K562 (cell line): ENCODE results near the gene USP2. TPM values are rescaled to one million over a fixed set of nuclear protein-coding genes. Genes with fewer than 3 reads are reported as not detected.

Experiments
- ATAC-seq: fragments of 200-7000 bp; cut with Tn5 transposase; 3 replicates; pipeline ENCODE4 v1.9.1; 2020; ENCODE audit warnings: moderate library complexity
- BruUV-seq: library from RNA; stranded (reverse); fragments of 400-500 nt; replicated peaks from 2 replicates; lab custom pipeline; 2021; lab: Mats Ljungman, UMichigan
- CTCF ChIA-PET: fragments of 300-600 bp; formaldehyde crosslinking; extraction: SDS; loops from one replicate; lab custom pipeline; 2021; ENCODE audit warnings: low intra/inter-chr PET ratio; lab: Yijun Ruan, JAX
- POLR2A ChIA-PET: fragments of 300-600, 350-650 bp; sonication (Branson Sonifier 250); formaldehyde crosslinking; extraction: SDS; loops from one replicate; lab custom pipeline; 2021; ENCODE audit warnings: antibody characterized with exemption, inconsistent platforms; lab: Yijun Ruan, JAX
- DNase-seq, 4 experiments: peaks; one replicate each; pipeline versions ENCODE4 v3.0.0 to v3.0.0-alpha.2; 2011 to 2018; ENCODE audit warnings: low spot score in 3 of 4, mixed read lengths in 3 of 4; ENCODE audit errors: extremely low read depth in 1 of 4
- FAIRE-seq: peaks from 2 replicates; lab custom pipeline; 2011; peaks lifted over from hg19 to GRCh38; lab: Jason Lieb, UNC
- H2AFZ ChIP-seq: 2 replicates; pipeline ENCODE4 v1.6.0; 2011; ENCODE audit warnings: low read depth, low read length, control low read depth, inconsistent platforms
- H3K27ac ChIP-seq: fragments of 200-600 bp; 3 replicates; pipeline ENCODE4 v1.8.0; 2011; ENCODE audit warnings: low read depth, mild to moderate bottlenecking, control low read depth, inconsistent platforms, low read length, moderate library complexity, mixed read lengths; ENCODE audit errors: extremely low read depth
- H3K27me3 ChIP-seq, 2 experiments: fragments of 300-600 bp in 1 of 2; 2 replicates in 1 of 2; 3 replicates in 1 of 2; pipeline versions ENCODE4 v1.6.0 to v1.8.0; 2011; ENCODE audit warnings: inconsistent platforms in 2 of 2, low read length in 2 of 2, mild to moderate bottlenecking in 1 of 2, mixed read lengths in 1 of 2, moderate library complexity in 1 of 2; ENCODE audit not compliant: control insufficient read depth in 2 of 2, insufficient read depth in 2 of 2
- H3K36me3 ChIP-seq: fragments of 300-600 bp; 3 replicates; pipeline ENCODE4 v1.8.0; 2011; ENCODE audit warnings: mild to moderate bottlenecking, low read length, inconsistent platforms; ENCODE audit not compliant: control insufficient read depth, insufficient read depth
- H3K4me1 ChIP-seq, 2 experiments: fragments of 200-600 bp in 1 of 2; replicated peaks in 1 of 2; 2 replicates in 1 of 2; 3 replicates in 1 of 2; pipeline versions ENCODE4 v1.5.1 to v1.8.0; 2011; ENCODE audit warnings: inconsistent platforms in 2 of 2, low read length in 2 of 2, mild to moderate bottlenecking in 1 of 2, mixed read lengths in 1 of 2, moderate library complexity in 1 of 2; ENCODE audit not compliant: control insufficient read depth in 2 of 2, insufficient read depth in 2 of 2
- H3K4me2 ChIP-seq: 2 replicates; pipeline ENCODE4 v1.6.1; 2011; ENCODE audit warnings: low read length, control low read depth, inconsistent platforms, mixed read lengths; ENCODE audit not compliant: insufficient read depth
- H3K4me3 ChIP-seq: fragments of 200-600 bp; sonication (generic), shearing (Covaris generic); 2 replicates; pipeline ENCODE4 v1.5.1; 2016; ENCODE audit warnings: control low read depth, inconsistent platforms
- H3K79me2 ChIP-seq: fragments of 200-600 bp; 3 replicates; pipeline ENCODE4 v1.8.0; 2011; ENCODE audit warnings: low read length, inconsistent platforms; ENCODE audit not compliant: control insufficient read depth, insufficient read depth
- H3K9ac ChIP-seq, 2 experiments: 2 replicates each; pipeline versions ENCODE4 v1.6.0 to v1.6.1; 2011; ENCODE audit warnings: low read depth in 2 of 2, low read length in 2 of 2, control low read depth in 1 of 2, inconsistent platforms in 1 of 2, mild to moderate bottlenecking in 1 of 2, mixed read lengths in 1 of 2; ENCODE audit not compliant: insufficient read depth in 1 of 2
- H3K9me1 ChIP-seq: one replicate; pipeline ENCODE4 v1.6.0; 2011; ENCODE audit warnings: inconsistent platforms, mild to moderate bottlenecking, low read length, moderate library complexity; ENCODE audit not compliant: control insufficient read depth, insufficient read depth
- H3K9me3 ChIP-seq: replicated peaks from 2 replicates; pipeline ENCODE4 v1.5.1; 2011; ENCODE audit warnings: low read depth, low read length, inconsistent platforms; ENCODE audit not compliant: control insufficient read depth, insufficient read depth
- H4K20me1 ChIP-seq: replicated peaks from 2 replicates; pipeline ENCODE4 v1.6.1; 2011; ENCODE audit warnings: low read length, inconsistent platforms, mixed read lengths; ENCODE audit not compliant: control insufficient read depth, insufficient read depth
- E2F5 ChIP-seq: sonication (generic); formaldehyde crosslinking; IDR thresholded peaks from 2 replicates; pipeline ENCODE4 v1.8.0; 2022; ENCODE audit warnings: mild to moderate bottlenecking, missing genetic modification reagents
- HINFP ChIP-seq: fragments of 450-650 bp; conservative IDR thresholded peaks from 2 replicates; pipeline ENCODE4 v1.6.1; 2016; ENCODE audit warnings: missing genetic modification characterization, low read depth, mild to moderate bottlenecking, control low read depth, missing compliant biosample characterization
- ZC3H4 ChIP-seq: sonication (generic); formaldehyde crosslinking; IDR thresholded peaks from 2 replicates; pipeline ENCODE4 v1.9.0; 2021; ENCODE audit warnings: missing genetic modification reagents, borderline replicate concordance
- ZNF740 ChIP-seq, 3 experiments: fragments of 200-800 bp in 1 of 3; sonication (Bioruptor generic) in 1 of 3; sonication (generic) in 1 of 3; formaldehyde crosslinking in 1 of 3; IDR thresholded peaks; 2 replicates each; pipeline versions ENCODE4 v1.6.1 to v1.8.0; 2016 to 2022; ENCODE audit warnings: mild to moderate bottlenecking in 2 of 3, missing compliant biosample characterization in 2 of 3, missing genetic modification characterization in 2 of 3, missing genetic modification reagents in 1 of 3
- WGBS: fragments of 100-300 bp; shearing (Covaris generic); methylation state at CpG from one replicate; pipeline ENCODE4 v1.1.6; 2016; ENCODE audit warnings: low coverage, mixed read lengths; ENCODE audit not compliant: insufficient coverage; ENCODE audit errors: missing lambda C conversion rate; 5-methylcytosine and 5-hydroxymethylcytosine counted together
- in situ Hi-C: fragments of 300-500 bp; cut with MboI; formaldehyde crosslinking; loops from 4 replicates; pipeline ENCODE4 v1.15.0; 2018; ENCODE audit warnings: inconsistent platforms, mixed read lengths
- intact Hi-C: fragments of 100-400 bp; cut with micrococcal nuclease; formaldehyde crosslinking; loops from 2 replicates; pipeline ENCODE4 v1.14.2; 2022
- polyA plus RNA-seq, 8 experiments: library from polyadenylated mRNA; depleted of rRNA in 4 of 8; stranded (reverse) in 5 of 8; unstranded in 3 of 8; fragments of >200 nt; fragmentation: Nextera tagmentation in 2 of 8; fragmentation: Illumina TruSeq in 1 of 8; extraction: Ambion mirVana in 2 of 8; extraction: Trizol in 1 of 8; gene quantifications; 2 replicates each; pipeline versions ENCODE4 v1.2.1 to v1.2.3, GENCODE V29; 2011 to 2014; ENCODE audit warnings: inconsistent platforms in 1 of 8, missing spikeins in 1 of 8
- total RNA-seq, 7 experiments: library from RNA; depleted of rRNA in 6 of 7; stranded (reverse); fragments of >200 nt in 6 of 7; fragmentation: Illumina TruSeq in 2 of 7; extraction: Trizol in 2 of 7; gene quantifications; 2 replicates each; pipeline versions ENCODE4 v1.2.1 to v1.2.3, GENCODE V29; 2011 to 2021; ENCODE audit warnings: low replicate concordance in 1 of 7

USP2 gene
- total and polyA plus RNA-seq, 9 of the 15 experiments (the other 6 are each of a cell fraction or from before 2014, with no cell fraction given) = 2.8 to 16.9 (median 3.9) TPM

GRCh38 chr11:119338965-119339588 lies 42.4 kb downstream of the USP2 start:
- CTCF ChIA-PET = interaction anchor here (0.8 to 1.5 kb wide), 4 partner anchors 10 to 433 kb away, joined by 3 to 6 read pairs (median 4); no protein-coding TSS in a partner anchor
- no peaks in the 10 kb centered on the region for H3K9me1 ChIP-seq
- no peak overlapping the region for H3K4me3 ChIP-seq
- POLR2A ChIA-PET = interaction anchor here (0.8 to 2.6 kb wide), 11 partner anchors 9 to 251 kb away, joined by 3 to 22 read pairs (median 5); partner anchors contain the start of genes MCAM and USP2
- FAIRE-seq (no peak), DNase-seq (no peak), ATAC-seq (no peak)
- BruUV-seq = no TSS peak
- H3K4me2 ChIP-seq = peak overlapping the region; percentile 66
- intact Hi-C loops (loop anchor here (2.0 to 5.0 kb wide), 2 partner anchors 33 to 136 kb away; no protein-coding TSS in a partner anchor), in situ Hi-C loops (no loop called here)
- H4K20me1 ChIP-seq = no peaks in the 10 kb centered on the region
- peaks cover 17% of the 10 kb centered on the region; the same call in 1 of the 3 replicates for H3K36me3 ChIP-seq
- peaks cover 0 to 14% of the 10 kb centered on the region in 2 experiments; a peak in 3 of 5 replicates for H3K27me3 ChIP-seq
- H3K79me2 ChIP-seq = peaks cover 30% of the 10 kb centered on the region
- H3K9me3 ChIP-seq = no peaks in the 10 kb centered on the region
- no peak overlapping the region for H3K27ac ChIP-seq
- 73% methylated on average over 11 of the region's 11 CpGs for WGBS
- peaks cover 23 to 66% of the 10 kb centered on the region in 2 experiments; a peak in 4 of 5 replicates for H3K4me1 ChIP-seq
- H2AFZ ChIP-seq = peak overlapping the region; percentile 91
- peak overlapping the region; percentile 63 to 92; a peak in 2 of 4 replicates for H3K9ac ChIP-seq
- TF ChIP-seq E2F5 (CRISPR knock-in tag) = 0 out of 2 replicates have a peak, but pooled peaks have one; percentile 38
- TF ChIP-seq ZNF740 (CRISPR knock-in tag; IDR thresholded peaks at IDR 0.05) = peak; percentile 16; the same call in 1 of the 2 replicates
- TF ChIP-seq ZNF740 (tag; IDR thresholded peaks at IDR 0.05) = no peak
- TF ChIP-seq ZC3H4 (CRISPR knock-in tag) = no peak
- TF ChIP-seq HINFP (tag) = peak; percentile 83
